Keratinocyte (primary cell): ENCODE measurements around the gene CRELD1.
"Not testable (repeated sequence)": the region's sequence is repeated elsewhere in the genome, so short reads cannot be mapped to it uniquely, and the experiment has no call there.

ENCODE experiments used
- EZH2 ChIP-seq: IDR thresholded peaks from one replicate; pipeline ENCODE4 v1.6.1; 2012; ENCODE audit warnings: inconsistent platforms, mild to moderate bottlenecking, low read length, moderate library complexity
- TF ChIP-seq, protein P1 (sequence below), 3 experiments: IDR thresholded peaks in 1 of 3; conservative IDR thresholded peaks in 1 of 3; optimal IDR thresholded peaks in 1 of 3; 2 replicates in 2 of 3; 3 replicates in 1 of 3; pipeline versions ENCODE3 to v1.5.1; 2011; ENCODE audit warnings: low read length in 3 of 3, mild to moderate bottlenecking in 3 of 3, moderate library complexity in 2 of 3, control low read depth in 1 of 3, inconsistent platforms in 1 of 3; ENCODE audit not compliant: insufficient read depth in 2 of 3; ENCODE audit errors: extremely low read depth in 1 of 3

GRCh38 chr3:9896755-9897407 is 36.8 kb upstream of the CRELD1 start:
- TF ChIP-seq, protein P1, sequence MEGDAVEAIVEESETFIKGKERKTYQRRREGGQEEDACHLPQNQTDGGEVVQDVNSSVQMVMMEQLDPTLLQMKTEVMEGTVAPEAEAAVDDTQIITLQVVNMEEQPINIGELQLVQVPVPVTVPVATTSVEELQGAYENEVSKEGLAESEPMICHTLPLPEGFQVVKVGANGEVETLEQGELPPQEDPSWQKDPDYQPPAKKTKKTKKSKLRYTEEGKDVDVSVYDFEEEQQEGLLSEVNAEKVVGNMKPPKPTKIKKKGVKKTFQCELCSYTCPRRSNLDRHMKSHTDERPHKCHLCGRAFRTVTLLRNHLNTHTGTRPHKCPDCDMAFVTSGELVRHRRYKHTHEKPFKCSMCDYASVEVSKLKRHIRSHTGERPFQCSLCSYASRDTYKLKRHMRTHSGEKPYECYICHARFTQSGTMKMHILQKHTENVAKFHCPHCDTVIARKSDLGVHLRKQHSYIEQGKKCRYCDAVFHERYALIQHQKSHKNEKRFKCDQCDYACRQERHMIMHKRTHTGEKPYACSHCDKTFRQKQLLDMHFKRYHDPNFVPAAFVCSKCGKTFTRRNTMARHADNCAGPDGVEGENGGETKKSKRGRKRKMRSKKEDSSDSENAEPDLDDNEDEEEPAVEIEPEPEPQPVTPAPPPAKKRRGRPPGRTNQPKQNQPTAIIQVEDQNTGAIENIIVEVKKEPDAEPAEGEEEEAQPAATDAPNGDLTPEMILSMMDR (optimal IDR thresholded peaks at IDR 0.05 in 1 of 3, IDR thresholded peaks at IDR 0.05 in 1 of 3, conservative IDR thresholded peaks at IDR 0.05 in 1 of 3; ENCODE audit: extremely low read depth in 1 of 3, insufficient read depth in 2 of 3, low read length in 3 of 3), result not testable (repeated sequence)
- TF ChIP-seq EZH2, result not testable (repeated sequence)
